HS-5 (cell line): ENCODE data around the gene PDE12.

Experiments used
- DNase-seq: peaks from one replicate; pipeline ENCODE4 v3.0.0-alpha.2; 2012; ENCODE audit warnings: low read depth

Gene PDE12

DNA sequence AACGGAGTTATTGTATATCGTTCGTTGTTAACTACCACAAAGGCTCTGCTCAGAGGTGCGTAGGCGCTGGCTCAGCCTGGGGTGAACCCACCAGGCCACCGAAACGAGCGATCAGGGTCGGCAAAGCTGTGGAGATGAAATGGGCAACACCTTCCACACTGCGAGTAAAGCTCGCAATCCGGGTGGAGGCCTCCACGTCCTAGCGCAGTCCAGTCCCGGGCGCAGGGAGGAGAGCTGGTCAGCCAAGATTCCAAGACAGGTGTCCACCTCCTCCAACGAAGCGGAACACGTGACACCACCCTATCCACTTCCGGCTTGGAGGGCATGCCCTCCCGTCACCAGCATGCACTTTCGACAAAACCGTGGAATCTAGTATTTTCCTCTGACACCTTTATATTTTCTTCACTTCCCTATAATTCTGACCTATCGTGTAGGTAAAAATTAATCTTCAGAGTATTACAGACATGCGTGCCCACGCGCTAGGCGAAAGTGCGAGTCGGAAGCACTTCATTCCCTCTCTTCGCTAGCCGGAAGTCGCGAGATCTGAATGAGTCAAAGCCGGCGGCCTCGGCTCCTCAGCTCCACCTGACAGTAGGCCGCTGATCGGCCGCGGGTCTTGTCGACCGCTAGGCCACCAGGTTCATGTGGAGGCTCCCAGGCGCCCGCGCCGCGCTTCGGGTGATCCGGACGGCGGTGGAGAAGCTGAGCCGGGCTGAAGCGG lies at the start of gene PDE12:
TSS of gene PDE12 (plus strand) at position 537 of the 721 bp plus-strand sequence. CDS start at position 643, 106 bp downstream.
- peak; percentile 92 for DNase-seq

DNA sequence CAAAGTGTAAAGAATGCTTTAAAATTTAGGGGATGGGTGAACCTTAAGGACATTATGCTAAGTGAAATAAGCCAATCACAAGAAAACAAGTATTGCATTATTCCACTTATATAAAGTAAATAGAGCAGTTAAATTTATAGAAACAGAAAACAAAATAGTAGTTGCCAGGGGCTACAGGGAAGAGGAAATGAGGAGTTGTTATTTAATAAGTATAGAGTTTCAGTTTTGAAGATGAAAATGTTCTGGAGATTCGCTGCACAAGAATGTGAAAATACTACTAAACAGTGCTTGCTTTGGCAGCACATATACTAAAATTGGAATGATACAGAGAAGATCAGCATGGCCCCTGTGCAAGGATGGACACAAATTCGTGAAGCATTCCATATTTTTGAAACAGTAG lies 43.9 kb upstream of the PDE12 start:
- no peak for DNase-seq

DNA sequence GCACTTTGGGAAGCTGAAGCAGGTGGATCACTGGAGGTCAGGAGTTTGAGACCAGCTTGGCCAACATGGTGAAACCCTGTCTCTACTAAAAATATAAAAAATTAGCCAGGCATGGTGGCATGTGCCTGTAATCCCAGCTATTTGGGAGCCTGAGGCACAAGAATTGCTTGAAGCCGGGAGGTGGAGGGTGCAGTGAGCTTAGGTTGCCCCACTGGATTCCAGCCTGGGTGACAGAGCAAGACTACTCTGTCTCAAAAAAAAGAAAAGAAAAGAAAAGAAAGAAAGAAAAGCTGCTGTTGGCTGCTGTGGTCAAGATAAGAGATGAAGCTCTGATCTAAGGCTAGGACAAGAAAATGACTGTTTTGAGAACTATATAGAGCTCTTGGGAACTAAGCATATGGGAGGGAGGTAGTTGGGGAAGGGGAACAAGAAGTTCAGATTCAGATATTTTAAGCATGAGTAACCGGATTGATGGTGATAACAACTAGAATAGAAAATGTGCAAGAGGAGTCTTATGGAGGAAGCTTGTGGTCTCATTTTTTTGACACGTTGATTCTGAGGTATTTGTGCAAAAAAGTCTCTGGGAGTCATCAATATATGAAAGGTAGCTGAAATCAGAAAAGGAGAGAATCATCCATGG lies 37.7 kb upstream of the PDE12 start:
- peak; percentile 49 for DNase-seq

DNA sequence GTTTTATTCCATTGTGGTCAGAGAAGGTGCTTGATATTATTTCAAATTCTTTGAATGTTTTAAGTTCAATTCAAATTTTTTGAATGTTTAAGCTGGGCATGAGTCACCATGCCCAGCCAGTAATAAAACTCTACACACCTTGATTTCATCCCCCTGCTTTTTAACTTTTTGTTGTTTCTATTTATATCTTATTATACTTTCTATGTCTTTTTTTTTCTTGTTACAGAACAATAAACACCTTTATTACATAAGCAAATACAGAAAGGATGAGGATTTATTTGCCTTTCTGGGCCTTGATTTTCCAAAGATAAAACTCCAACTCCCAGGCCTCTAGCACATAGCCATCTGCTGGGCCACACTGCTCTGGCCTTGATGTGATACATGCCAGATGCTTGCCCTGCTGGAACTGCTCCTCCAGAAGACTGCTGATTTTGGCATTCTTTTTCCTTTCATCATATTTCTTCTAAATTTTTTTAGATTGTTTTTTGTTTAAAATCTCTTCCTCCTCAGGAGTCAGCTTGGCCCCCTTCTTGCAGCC lies 25.9 kb upstream of the PDE12 start:
- DNase-seq = no peak

DNA sequence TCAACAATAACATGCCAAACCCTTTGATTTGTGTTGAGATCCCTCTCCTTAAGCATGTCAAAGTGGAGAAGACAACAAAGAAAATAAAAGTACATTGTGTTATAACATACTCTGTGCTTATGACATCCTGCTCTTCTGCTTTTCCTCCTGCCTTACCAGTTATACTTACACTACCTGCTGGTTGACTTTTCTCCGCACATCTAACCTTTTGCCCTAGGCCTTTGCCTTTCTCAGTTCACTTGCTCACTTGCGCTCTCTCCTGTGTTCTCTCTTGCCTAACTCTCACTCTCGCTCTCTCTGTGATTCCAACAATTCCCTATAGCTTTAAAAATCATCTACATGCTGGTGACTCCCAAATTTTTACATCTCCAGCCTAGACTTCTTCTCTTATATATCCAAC lies 17.6 kb upstream of the PDE12 start:
- no peak for DNase-seq

GRCh38 chr3:57544181-57545125 lies 11.6 kb upstream of the PDE12 start, which contains the start of gene DNAH12:
Gene DNAH12 (minus strand): TSS chr3:57544344. CDS start chr3:57542870, 1,474 bp downstream.
- no peak for DNase-seq

GRCh38 chr3:57545636-57546268 lies 10.3 kb upstream of the PDE12 start:
- DNase-seq = no peak

GRCh38 chr3:57546616-57547015 lies 9.5 kb upstream of the PDE12 start:
- DNase-seq = no peak

DNA sequence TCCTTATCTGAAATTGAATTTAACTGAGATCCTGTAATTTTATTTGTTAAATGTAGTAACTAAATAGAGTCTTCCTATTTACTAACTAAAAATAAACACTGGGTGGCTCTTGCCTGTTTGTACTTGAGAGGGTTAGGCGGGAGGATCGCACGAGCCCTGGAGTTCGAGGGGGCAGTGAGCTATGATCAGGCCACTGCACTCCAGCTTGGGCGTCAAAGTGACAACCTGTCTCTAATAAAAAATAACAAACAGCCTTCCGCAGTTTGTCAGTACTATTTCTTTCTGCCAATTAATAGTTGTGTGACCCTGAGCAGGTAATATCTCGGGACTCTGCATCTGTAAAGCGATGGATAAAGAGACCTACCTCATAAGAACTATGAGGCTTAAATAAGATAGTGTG lies 768 bp upstream of the PDE12 start:
- no peak for DNase-seq

DNA sequence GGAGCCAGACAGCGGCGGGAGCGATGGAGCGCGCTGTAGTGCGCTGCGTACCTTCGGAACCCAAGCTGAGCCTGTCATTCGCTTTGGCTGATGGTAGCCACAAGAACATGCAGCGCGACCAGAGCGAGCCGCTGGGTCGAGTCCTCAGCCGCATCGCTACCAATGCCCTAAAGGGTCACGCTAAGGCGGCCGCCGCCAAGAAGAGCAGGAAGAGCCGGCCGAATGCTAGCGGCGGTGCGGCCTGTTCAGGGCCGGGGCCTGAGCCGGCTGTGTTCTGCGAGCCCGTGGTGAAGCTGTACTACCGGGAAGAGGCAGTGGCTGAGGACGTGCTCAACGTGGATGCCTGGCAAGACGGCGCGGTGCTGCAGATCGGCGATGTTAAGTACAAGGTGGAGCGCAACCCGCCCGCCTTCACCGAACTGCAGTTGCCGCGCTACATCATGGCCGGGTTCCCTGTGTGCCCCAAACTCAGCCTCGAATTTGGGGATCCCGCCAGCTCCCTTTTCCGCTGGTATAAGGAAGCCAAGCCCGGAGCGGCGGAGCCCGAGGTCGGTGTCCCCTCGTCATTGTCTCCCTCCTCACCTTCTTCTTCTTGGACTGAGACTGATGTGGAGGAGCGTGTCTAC lies 498 bp downstream of the PDE12 start:
- no peak for DNase-seq

GRCh38 chr3:57557085-57557537 lies 1.0 kb downstream of the PDE12 start:
- DNase-seq = no peak

GRCh38 chr3:57559526-57559925 lies 3.5 kb downstream of the PDE12 start:
- no peak for DNase-seq

GRCh38 chr3:57569859-57570450 lies 13.9 kb downstream of the PDE12 start:
- DNase-seq = no peak

GRCh38 chr3:57570878-57571277 lies 14.8 kb downstream of the PDE12 start:
- DNase-seq = no peak

DNA sequence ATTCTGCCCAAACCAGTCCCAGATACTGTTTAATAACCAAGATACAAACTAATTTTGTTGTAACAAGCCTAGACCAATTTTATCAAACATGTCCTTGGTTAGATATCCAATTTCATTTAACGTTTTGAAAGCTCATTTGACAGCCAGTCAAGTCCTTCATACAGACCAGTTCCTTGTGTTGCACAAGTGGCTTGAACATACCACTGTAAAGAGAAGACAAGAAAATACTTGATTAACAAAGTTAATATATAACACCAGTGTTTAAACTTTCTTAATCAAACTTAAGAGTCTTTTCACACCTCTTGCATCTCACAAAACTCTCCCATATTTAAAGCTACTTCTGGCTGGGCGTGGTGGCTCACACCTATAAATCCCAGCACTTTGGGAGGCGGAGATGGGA lies 16.0 kb downstream of the PDE12 start:
- DNase-seq = no peak

- DNase-seq = no peak
Measured at GRCh38 chr3:57575966-57576626, 20.0 kb downstream of the PDE12 start.

DNA sequence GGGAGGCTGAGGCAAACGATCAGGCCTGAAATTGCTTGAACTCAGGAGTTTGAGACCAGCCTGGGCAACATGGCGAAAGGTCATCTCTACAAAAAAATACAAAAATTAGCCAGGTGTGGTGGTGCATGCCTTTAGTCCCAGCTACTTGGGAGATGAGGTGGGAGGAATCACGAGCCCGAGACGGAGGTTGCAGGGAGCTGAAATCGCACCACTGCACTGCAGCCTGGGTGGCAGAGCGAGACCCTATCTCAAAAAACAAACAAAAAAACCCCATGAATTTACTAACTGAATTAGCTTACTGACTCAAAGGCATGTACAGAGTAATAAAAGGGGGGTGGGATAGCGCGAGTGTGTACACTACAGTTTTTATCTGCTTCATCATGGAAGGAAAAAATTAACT lies 21.7 kb downstream of the PDE12 start:
- DNase-seq = no peak

- DNase-seq = no peak
Measured at GRCh38 chr3:57582474-57583168, 26.5 kb downstream of the PDE12 start.

DNA sequence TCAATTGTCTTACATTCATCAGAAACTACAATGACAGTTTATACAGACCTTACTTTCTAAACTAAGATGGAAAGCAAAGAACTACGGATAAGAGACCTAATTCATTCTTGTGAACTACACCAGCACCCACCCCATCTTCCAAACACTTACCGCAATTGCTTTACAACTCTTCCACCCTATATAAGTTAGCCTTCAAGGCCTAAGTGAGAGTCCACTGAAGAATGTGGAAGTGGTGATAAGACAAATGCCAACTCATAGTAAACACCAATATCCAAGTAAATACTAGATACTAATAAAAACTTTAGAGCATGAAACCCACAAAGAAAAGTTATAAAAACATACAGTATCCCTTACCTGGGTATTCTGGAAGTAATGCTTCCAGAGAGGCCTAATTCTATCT lies 27.5 kb downstream of the PDE12 start:
- no peak for DNase-seq

DNA sequence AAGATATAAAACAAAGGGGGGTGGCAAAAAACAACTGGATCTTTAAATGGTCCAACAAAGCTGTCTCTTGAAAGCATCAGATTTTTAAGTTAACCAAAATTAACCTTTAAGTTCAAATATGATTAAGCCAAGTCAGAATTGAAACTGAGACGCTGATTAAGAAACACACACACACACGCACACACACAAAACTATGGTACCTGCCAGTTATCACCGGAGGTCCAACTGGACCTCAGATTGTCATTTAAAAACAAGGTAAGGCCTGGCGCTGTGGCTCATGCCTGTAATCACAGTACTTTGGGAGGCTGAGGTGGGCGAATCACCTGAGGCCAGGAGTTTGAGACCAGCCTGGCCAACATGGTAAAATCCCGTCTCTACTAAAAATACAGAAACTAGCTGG lies 30.7 kb downstream of the PDE12 start:
- no peak for DNase-seq
